ENCODE results near the gene ARID1B. TPM values are rescaled to one million over a fixed set of nuclear protein-coding genes. Genes with fewer than 3 reads are reported as not detected.

Gene ARID1B
- total RNA-seq, 4 donors from 2014 or later, result 87.1 to 194 (median 115) TPM

- 70 to 84% methylated on average over 2 of the region's 2 CpGs for WGBS, 2 donors (ENCODE audit: low coverage in 1 of 2)
- Histone ChIP-seq H3K27ac (no peak overlapping the region), H3K9me3 (no peaks in the 10 kb centered on the region), H3K4me1 (peaks cover 0 to 6% (median 0%) of the 10 kb centered on the region in 4 donors), H3K36me3 (no peaks in the 10 kb centered on the region), H3K27me3 (no peaks in the 10 kb centered on the region), H3K4me3 (no peak overlapping the region)
- intact Hi-C loops (cut with DNase I; ENCODE audit: low total_unique reads) (loop anchor here (10.0 kb wide), 1 partner anchor 137 kb away; no protein-coding TSS in a partner anchor), in situ Hi-C loops (cut with MboI; ENCODE audit: low pct_ligation_motif_present in 1 of 4, low pct_unique_long_range_greater_than_20kb in 1 of 4, low sequenced_read_pairs in 3 of 4) (loop anchor here in 2 of 4 donors (25.0 kb wide), 2 partner anchors 139 to 486 kb away; no protein-coding TSS in a partner anchor)
- no peak for DNase-seq
- no peak for TF ChIP-seq POLR2A (IDR thresholded peaks at IDR 0.05)
- no peak for TF ChIP-seq POLR2AphosphoS5 (IDR thresholded peaks at IDR 0.05)
- no peak for TF ChIP-seq EP300 (IDR thresholded peaks at IDR 0.05; ENCODE audit: low read depth)
- no peak for TF ChIP-seq CTCF (IDR thresholded peaks at IDR 0.05)
These were observed 270.8 kb downstream of the ARID1B start for GRCh38 chr6:157047951-157048350.

GRCh38 chr6:157049133-157049532 is 272.0 kb downstream of the ARID1B start:
- Histone ChIP-seq H3K9me3 (no peaks in the 10 kb centered on the region), H3K4me1 (peaks cover 0 to 6% (median 0%) of the 10 kb centered on the region in 4 donors), H3K27me3 (no peaks in the 10 kb centered on the region), H3K4me3 (no peak overlapping the region), H3K27ac (no peak overlapping the region), H3K36me3 (no peaks in the 10 kb centered on the region)
- no peak for TF ChIP-seq EP300 (IDR thresholded peaks at IDR 0.05; ENCODE audit: low read depth)
- TF ChIP-seq POLR2A (IDR thresholded peaks at IDR 0.05), result no peak
- TF ChIP-seq CTCF (IDR thresholded peaks at IDR 0.05), result no peak
- TF ChIP-seq POLR2AphosphoS5 (IDR thresholded peaks at IDR 0.05), result no peak
- WGBS, 2 donors (ENCODE audit: low coverage in 1 of 2), result 80 to 83% methylated on average over 1 to 5 of the region's 5 CpGs
- DNase-seq, result no peak
- in situ Hi-C loops (cut with MboI; ENCODE audit: low pct_ligation_motif_present in 1 of 4, low pct_unique_long_range_greater_than_20kb in 1 of 4, low sequenced_read_pairs in 3 of 4) (loop anchor here in 2 of 4 donors (25.0 kb wide), 2 partner anchors 138 to 487 kb away; no protein-coding TSS in a partner anchor), intact Hi-C loops (cut with DNase I; ENCODE audit: low total_unique reads) (loop anchor here (10.0 kb wide), 1 partner anchor 136 kb away; no protein-coding TSS in a partner anchor)

- Histone ChIP-seq H3K27me3 (no peaks in the 10 kb centered on the region), H3K4me3 (no peak overlapping the region), H3K4me1 (peaks cover 0 to 4% (median 0%) of the 10 kb centered on the region in 4 donors), H3K27ac (no peak overlapping the region), H3K36me3 (no peaks in the 10 kb centered on the region), H3K9me3 (no peaks in the 10 kb centered on the region)
- in situ Hi-C loops (cut with MboI; ENCODE audit: low pct_ligation_motif_present in 1 of 4, low pct_unique_long_range_greater_than_20kb in 1 of 4, low sequenced_read_pairs in 3 of 4) (no loop called here), intact Hi-C loops (cut with DNase I; ENCODE audit: low total_unique reads) (no loop called here)
- no peak for DNase-seq
- TF ChIP-seq EP300 (IDR thresholded peaks at IDR 0.05; ENCODE audit: low read depth) (no peak), CTCF (IDR thresholded peaks at IDR 0.05) (no peak), POLR2AphosphoS5 (IDR thresholded peaks at IDR 0.05) (no peak), POLR2A (IDR thresholded peaks at IDR 0.05) (no peak)
- 87% methylated on average over 7 to 8 of the region's 8 CpGs for WGBS, 2 donors (ENCODE audit: low coverage in 1 of 2)
These were observed 273.5 kb downstream of the ARID1B start for GRCh38 chr6:157050537-157051265.

GRCh38 chr6:157054531-157054979 is 277.4 kb downstream of the ARID1B start:
- no peak for DNase-seq
- 75 to 82% methylated on average over 4 of the region's 4 CpGs for WGBS, 2 donors (ENCODE audit: low coverage in 1 of 2)
- no peak overlapping the region for H3K27ac ChIP-seq
- H3K4me3 ChIP-seq, result no peak overlapping the region
- intact Hi-C loops (cut with DNase I; ENCODE audit: low total_unique reads), result no loop called here
- peaks cover 0 to 8% (median 2%) of the 10 kb centered on the region in 4 donors for H3K4me1 ChIP-seq
- H3K36me3 ChIP-seq, result no peaks in the 10 kb centered on the region
- in situ Hi-C loops (cut with MboI; ENCODE audit: low pct_ligation_motif_present in 1 of 4, low pct_unique_long_range_greater_than_20kb in 1 of 4, low sequenced_read_pairs in 3 of 4), result no loop called here
- no peaks in the 10 kb centered on the region for H3K9me3 ChIP-seq
- no peaks in the 10 kb centered on the region for H3K27me3 ChIP-seq
- no peak for TF ChIP-seq POLR2A (IDR thresholded peaks at IDR 0.05)
- no peak for TF ChIP-seq CTCF (IDR thresholded peaks at IDR 0.05)
- TF ChIP-seq EP300 (IDR thresholded peaks at IDR 0.05; ENCODE audit: low read depth), result no peak
- TF ChIP-seq POLR2AphosphoS5 (IDR thresholded peaks at IDR 0.05), result no peak

Measured in transverse colon (tissue), 4 donors.